OCI-LY1 (cell line): ENCODE results near the gene GPR32.

Source experiments
- H2AFZ ChIP-seq: fragments of 200-600 bp; sonication (generic), shearing (Covaris generic); 2 replicates; pipeline ENCODE4 v1.6.0; 2014; ENCODE audit warnings: antibody characterized with exemption, mild to moderate bottlenecking, low read length
- H3F3A ChIP-seq: fragments of 200-600 bp; sonication (generic), shearing (Covaris generic); 2 replicates; pipeline ENCODE4 v1.6.0; 2014; ENCODE audit warnings: mild to moderate bottlenecking, antibody characterized with exemption, low read length, moderate library complexity; ENCODE audit not compliant: insufficient read depth
- H3K27ac ChIP-seq: fragments of 200-600 bp; sonication (generic); 2 replicates; pipeline ENCODE4 v1.5.1; 2014; ENCODE audit warnings: low read length, mixed run types, mild to moderate bottlenecking, low read depth; ENCODE audit not compliant: poor library complexity, severe bottlenecking
- H3K27me3 ChIP-seq: fragments of 200-600 bp; sonication (generic); 2 replicates; pipeline ENCODE4 v1.6.0; 2014; ENCODE audit warnings: antibody characterized with exemption, mild to moderate bottlenecking, low read length, moderate library complexity; ENCODE audit not compliant: insufficient read depth
- H3K36me3 ChIP-seq: fragments of 200-600 bp; sonication (generic); 2 replicates; pipeline ENCODE4 v1.6.1; 2014; ENCODE audit warnings: mild to moderate bottlenecking, antibody characterized with exemption, low read length, moderate library complexity, mixed read lengths; ENCODE audit not compliant: insufficient read depth
- H3K4me1 ChIP-seq: fragments of 200-600 bp; sonication (generic); 2 replicates; pipeline ENCODE4 v1.5.1; 2014; ENCODE audit warnings: mild to moderate bottlenecking, low read length, moderate library complexity; ENCODE audit not compliant: insufficient read depth, severe bottlenecking
- H3K4me2 ChIP-seq: fragments of 200-600 bp; sonication (generic), shearing (Covaris generic); 2 replicates; pipeline ENCODE4 v1.6.1; 2014; ENCODE audit warnings: low read length
- H3K4me3 ChIP-seq: fragments of 200-600 bp; sonication (generic); 2 replicates; pipeline ENCODE4 v1.5.1; 2014; ENCODE audit warnings: low read length, low read depth, mild to moderate bottlenecking, mixed read lengths; ENCODE audit not compliant: poor library complexity, severe bottlenecking
- H3K79me2 ChIP-seq: fragments of 200-600 bp; shearing (Covaris generic); 2 replicates; pipeline ENCODE4 v1.6.1; 2016; ENCODE audit warnings: mixed run types, low read length, mixed read lengths; ENCODE audit not compliant: insufficient read depth
- H3K9ac ChIP-seq: fragments of 200-600 bp; sonication (generic), shearing (Covaris generic); 2 replicates; pipeline ENCODE4 v1.6.1; 2014; ENCODE audit warnings: mild to moderate bottlenecking, low read length, mixed read lengths
- H3K9me2 ChIP-seq: fragments of 200-600 bp; sonication (generic), shearing (Covaris generic); 2 replicates; pipeline ENCODE4 v1.6.1; 2014; ENCODE audit warnings: low read depth, mild to moderate bottlenecking, low read length, mixed read lengths
- H3K9me3 ChIP-seq: fragments of 200-600 bp; shearing (Covaris generic); 2 replicates; pipeline ENCODE4 v1.6.1; 2014; ENCODE audit warnings: low read length, mixed read lengths
- H4K20me1 ChIP-seq: fragments of 200-600 bp; sonication (generic), shearing (Covaris generic); 2 replicates; pipeline ENCODE4 v1.6.0; 2016; ENCODE audit warnings: mild to moderate bottlenecking, low read length; ENCODE audit not compliant: insufficient read depth
- CTCF ChIP-seq: fragments of 200-600 bp; sonication (generic), shearing (Covaris generic); IDR thresholded peaks from 2 replicates; pipeline ENCODE4 v1.5.1; 2017; ENCODE audit warnings: mild to moderate bottlenecking, antibody characterized with exemption, low read length, moderate library complexity, mixed read lengths
- EZH2 ChIP-seq: fragments of 200-600 bp; sonication (generic), shearing (Covaris generic); IDR thresholded peaks from 2 replicates; pipeline ENCODE4 v1.8.0; 2017; ENCODE audit warnings: borderline replicate concordance, mixed run types, mild to moderate bottlenecking, antibody characterized with exemption, low read length, moderate library complexity, mixed read lengths

Gene GPR32

GRCh38 chr19:50793558-50794065 lies 23.3 kb downstream of the GPR32 start:
- Histone ChIP-seq H3K4me1 (peaks cover 5% of the 10 kb centered on the region), H3K9me2 (no peaks in the 10 kb centered on the region), H3K27me3 (no peaks in the 10 kb centered on the region), H3K9ac (no peak overlapping the region), H4K20me1 (no peaks in the 10 kb centered on the region), H3K36me3 (peaks cover 34% of the 10 kb centered on the region), H3F3A (no peaks in the 10 kb centered on the region), H3K4me2 (no peak overlapping the region), H3K27ac (no peak overlapping the region), H3K4me3 (no peak overlapping the region), H3K79me2 (no peaks in the 10 kb centered on the region), H3K9me3 (no peaks in the 10 kb centered on the region), H2AFZ (no peak overlapping the region)
- TF ChIP-seq CTCF (no peak), EZH2 (no peak)

GRCh38 chr19:50794074-50794875 lies 24.0 kb downstream of the GPR32 start:
- Histone ChIP-seq H3K4me3 (no peak overlapping the region), H3K4me2 (no peak overlapping the region), H3K9me2 (no peaks in the 10 kb centered on the region), H3K27me3 (no peaks in the 10 kb centered on the region), H3K27ac (no peak overlapping the region), H3K4me1 (peaks cover 5% of the 10 kb centered on the region), H3K9me3 (no peaks in the 10 kb centered on the region), H2AFZ (no peak overlapping the region), H3F3A (no peaks in the 10 kb centered on the region), H4K20me1 (no peaks in the 10 kb centered on the region), H3K9ac (no peak overlapping the region), H3K36me3 (peaks cover 41% of the 10 kb centered on the region), H3K79me2 (no peaks in the 10 kb centered on the region)
- TF ChIP-seq CTCF = no peak
- no peak for TF ChIP-seq EZH2

DNA sequence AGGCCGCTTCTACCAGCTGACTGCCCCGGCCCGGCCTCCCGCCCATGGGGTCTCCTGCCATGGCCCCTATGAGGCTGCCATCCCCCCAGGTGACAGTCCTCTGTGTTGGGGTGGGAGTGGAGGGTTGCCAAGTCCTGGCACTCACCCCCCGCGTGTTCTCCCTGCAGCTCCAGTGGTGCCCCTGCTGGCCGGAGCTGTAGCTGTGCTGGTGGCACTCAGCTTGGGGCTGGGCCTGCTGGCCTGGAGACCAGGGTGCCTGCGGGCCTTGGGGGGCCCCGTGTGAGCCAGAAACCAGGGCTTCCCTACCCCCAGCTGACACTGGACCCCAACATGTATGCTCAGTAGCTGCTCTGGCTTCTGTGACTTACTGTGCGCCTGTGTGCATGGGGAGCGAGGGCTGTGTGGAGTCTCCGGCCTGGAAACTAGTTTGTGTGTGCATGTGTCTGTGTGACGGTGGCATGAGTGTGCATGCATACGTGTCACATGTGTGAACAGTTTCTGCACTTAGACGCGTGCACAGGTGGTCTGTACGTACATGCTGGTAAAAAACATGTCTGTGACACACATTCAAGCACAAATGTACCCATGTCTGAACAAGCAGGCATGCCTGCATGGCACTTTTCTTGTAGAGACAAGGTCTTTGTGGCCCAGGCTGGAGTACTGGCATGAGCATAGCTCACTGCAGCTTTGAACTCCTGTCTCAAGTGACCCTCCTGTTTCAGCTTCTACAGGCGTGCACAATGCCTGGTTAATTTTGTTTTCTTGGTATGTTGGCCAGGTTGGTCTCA lies 24.8 kb downstream of the GPR32 start:
- TF ChIP-seq CTCF (peak; percentile 42; the same call in 1 of the 2 replicates), EZH2 (no peak)
- Histone ChIP-seq H3K4me3 (no peak overlapping the region), H3K27ac (no peak overlapping the region), H2AFZ (no peak overlapping the region), H3K9me3 (no peaks in the 10 kb centered on the region), H3K27me3 (no peaks in the 10 kb centered on the region), H3K4me1 (peaks cover 5% of the 10 kb centered on the region), H4K20me1 (no peaks in the 10 kb centered on the region), H3K79me2 (no peaks in the 10 kb centered on the region), H3K4me2 (no peak overlapping the region), H3K36me3 (peaks cover 49% of the 10 kb centered on the region), H3K9me2 (no peaks in the 10 kb centered on the region), H3F3A (no peaks in the 10 kb centered on the region), H3K9ac (no peak overlapping the region)
